PC-3 (cell line): Measurements from ENCODE around the gene ORC6.

Experiments
- EZH2phosphoT487 ChIP-seq: fragments of 300-600 bp; sonication (generic); IDR thresholded peaks from 2 replicates; pipeline ENCODE4 v1.6.1; 2018; ENCODE audit warnings: mild to moderate bottlenecking, antibody characterized with exemption, low read length, borderline replicate concordance
- TF ChIP-seq, protein P1 (sequence below): fragments of 300-600 bp; sonication (generic); conservative IDR thresholded peaks from 2 replicates; pipeline ENCODE4 v1.5.1; 2017; ENCODE audit warnings: antibody characterized with exemption, low read depth, mild to moderate bottlenecking, low read length

DNA sequence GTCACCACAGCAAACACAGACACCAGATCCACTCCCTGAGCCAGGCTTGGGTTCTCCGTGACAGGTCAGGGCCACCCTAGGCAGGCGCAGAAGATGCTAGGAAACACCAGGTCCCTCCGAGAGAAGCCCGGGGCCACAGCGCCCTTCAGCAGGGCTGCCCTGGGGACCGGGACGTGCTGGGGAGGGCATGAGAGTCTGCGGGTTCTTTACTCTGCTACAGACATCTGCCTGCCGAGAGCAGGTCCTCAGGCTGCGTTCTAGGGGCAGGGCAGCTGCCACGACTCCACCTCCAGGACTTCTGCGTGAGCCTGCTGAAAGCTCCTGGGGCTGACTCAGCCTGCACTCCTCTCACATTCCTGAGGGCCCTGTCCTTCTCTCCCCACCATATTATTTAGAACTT, 47.2 kb downstream of the ORC6 start:
- TF ChIP-seq, protein P1, sequence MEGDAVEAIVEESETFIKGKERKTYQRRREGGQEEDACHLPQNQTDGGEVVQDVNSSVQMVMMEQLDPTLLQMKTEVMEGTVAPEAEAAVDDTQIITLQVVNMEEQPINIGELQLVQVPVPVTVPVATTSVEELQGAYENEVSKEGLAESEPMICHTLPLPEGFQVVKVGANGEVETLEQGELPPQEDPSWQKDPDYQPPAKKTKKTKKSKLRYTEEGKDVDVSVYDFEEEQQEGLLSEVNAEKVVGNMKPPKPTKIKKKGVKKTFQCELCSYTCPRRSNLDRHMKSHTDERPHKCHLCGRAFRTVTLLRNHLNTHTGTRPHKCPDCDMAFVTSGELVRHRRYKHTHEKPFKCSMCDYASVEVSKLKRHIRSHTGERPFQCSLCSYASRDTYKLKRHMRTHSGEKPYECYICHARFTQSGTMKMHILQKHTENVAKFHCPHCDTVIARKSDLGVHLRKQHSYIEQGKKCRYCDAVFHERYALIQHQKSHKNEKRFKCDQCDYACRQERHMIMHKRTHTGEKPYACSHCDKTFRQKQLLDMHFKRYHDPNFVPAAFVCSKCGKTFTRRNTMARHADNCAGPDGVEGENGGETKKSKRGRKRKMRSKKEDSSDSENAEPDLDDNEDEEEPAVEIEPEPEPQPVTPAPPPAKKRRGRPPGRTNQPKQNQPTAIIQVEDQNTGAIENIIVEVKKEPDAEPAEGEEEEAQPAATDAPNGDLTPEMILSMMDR = no peak
- no peak for TF ChIP-seq EZH2phosphoT487
